ENCODE results near the gene TAS1R2. TPM values are rescaled to one million over a fixed set of nuclear protein-coding genes. Genes with fewer than 3 reads are reported as not detected.

TAS1R2 gene
- total and polyA plus RNA-seq, 2 of the 13 experiments (the other 11 are each of a cell fraction or from before 2014, with no cell fraction given) = not detected

DNA sequence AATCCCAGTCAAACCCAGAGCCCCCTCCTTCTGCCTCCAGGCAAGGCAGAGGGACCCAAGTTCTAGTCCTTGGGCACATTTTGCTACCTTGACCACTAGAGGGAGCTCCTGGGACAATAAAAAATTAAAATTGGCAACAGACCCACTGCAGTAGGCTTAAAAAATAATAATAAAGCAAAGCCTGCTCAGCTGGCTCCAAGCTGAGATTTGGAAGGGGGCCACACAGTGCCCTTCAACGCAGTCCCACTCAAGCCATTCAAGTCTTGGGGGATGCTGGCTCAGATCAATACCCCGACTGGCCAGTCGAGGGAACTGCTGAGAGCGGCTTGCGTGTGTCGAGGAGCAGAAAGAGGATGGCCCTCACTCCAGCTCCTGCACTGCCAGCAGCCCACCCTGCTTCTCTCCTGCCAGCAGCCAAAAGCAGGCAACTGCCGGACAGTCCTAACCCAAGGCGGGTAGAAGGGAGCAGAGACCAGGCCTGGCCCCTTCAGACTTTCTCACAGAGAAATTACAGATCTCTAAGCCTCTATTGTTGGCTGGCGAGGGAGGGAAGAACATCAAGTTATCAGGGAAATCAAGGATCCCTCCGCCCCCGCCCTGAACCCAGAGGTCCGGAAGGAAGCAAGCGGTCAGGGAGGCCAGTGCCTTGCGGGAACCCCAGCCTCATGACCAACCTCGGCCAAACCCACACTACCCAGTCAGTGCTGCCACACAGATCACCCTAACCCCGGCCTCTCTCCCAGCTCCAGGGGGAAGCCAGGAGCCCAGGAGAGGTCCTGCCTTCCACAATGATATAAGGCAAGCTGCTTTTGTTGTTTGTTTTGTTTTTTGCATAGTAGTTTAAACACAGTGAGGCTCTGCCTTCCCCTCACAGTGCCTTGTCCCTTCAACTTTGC is 47.8 kb upstream of the TAS1R2 start:
- DNase-seq (ENCODE audit: low spot score) = peak; percentile 40
- no TSS peak for BruUV-seq (replicated peaks)
- H3K4me1 ChIP-seq (ENCODE audit: insufficient read depth, low read length) = peaks cover 11% of the 10 kb centered on the region
- H3K4me2 ChIP-seq (ENCODE audit: low read depth, low read length) = no peak overlapping the region
- peaks cover 13 to 41% of the 10 kb centered on the region in 2 experiments; a peak in 4 of 5 replicates for H3K36me3 ChIP-seq (replicated peaks in 1 of 2; ENCODE audit: control insufficient read depth in 1 of 2, insufficient read depth in 2 of 2, low read length in 2 of 2)
- no peak overlapping the region for H3K9ac ChIP-seq (ENCODE audit: insufficient read depth, low read depth, low read length)
- no peaks in the 10 kb centered on the region for H3K79me2 ChIP-seq (ENCODE audit: insufficient read depth, low read length)
- peak; percentile 11; the same call in 1 of the 3 replicates for ATAC-seq
- no peak overlapping the region for H3K27ac ChIP-seq (ENCODE audit: extremely low read length, insufficient read depth, low read length)
- peak; percentile 32 for FAIRE-seq
- intact Hi-C loops (cut with micrococcal nuclease; ENCODE audit: unreplicated experiment) = loop anchor here (2.0 kb wide), 1 partner anchor 44 kb away; no protein-coding TSS in a partner anchor
- ChIA-PET POLR2A (no interaction called here), CTCF (ENCODE audit: low intra/inter-chr PET ratio, low total read pairs) (interaction anchor here (0.7 to 2.2 kb wide), 4 partner anchors 23 to 175 kb away, joined by 3 to 14 read pairs (median 3); no protein-coding TSS in a partner anchor)
- in situ Hi-C loops (cut with HindIII; ENCODE audit: extremely low pct_ligation_motif_present, low pct_unique_long_range_greater_than_20kb) = loop anchor here (5.0 kb wide), 1 partner anchor 40 kb away; no protein-coding TSS in a partner anchor
- WGBS (ENCODE audit: low lambda C conversion rate) = 88% methylated on average over 16 of the region's 16 CpGs
- no peaks in the 10 kb centered on the region for H3K9me3 ChIP-seq (ENCODE audit: low read length)
- no peaks in the 10 kb centered on the region for H3K27me3 ChIP-seq (ENCODE audit: control insufficient read depth in 1 of 2, insufficient read depth in 2 of 2, low read length in 2 of 2)
- H3K4me3 ChIP-seq (replicated peaks in 1 of 3; ENCODE audit: insufficient read depth in 1 of 3, low read depth in 2 of 3, low read length in 3 of 3) = no peak overlapping the region
- no peak overlapping the region for H2AFZ ChIP-seq (ENCODE audit: low read length)
- H4K20me1 ChIP-seq (ENCODE audit: insufficient read depth, low read length) = no peaks in the 10 kb centered on the region; the same call in 1 of the 2 replicates
- TF ChIP-seq TAF1 (CRISPR knock-in tag; IDR thresholded peaks at IDR 0.05) = no peak
- TF ChIP-seq, protein P1, sequence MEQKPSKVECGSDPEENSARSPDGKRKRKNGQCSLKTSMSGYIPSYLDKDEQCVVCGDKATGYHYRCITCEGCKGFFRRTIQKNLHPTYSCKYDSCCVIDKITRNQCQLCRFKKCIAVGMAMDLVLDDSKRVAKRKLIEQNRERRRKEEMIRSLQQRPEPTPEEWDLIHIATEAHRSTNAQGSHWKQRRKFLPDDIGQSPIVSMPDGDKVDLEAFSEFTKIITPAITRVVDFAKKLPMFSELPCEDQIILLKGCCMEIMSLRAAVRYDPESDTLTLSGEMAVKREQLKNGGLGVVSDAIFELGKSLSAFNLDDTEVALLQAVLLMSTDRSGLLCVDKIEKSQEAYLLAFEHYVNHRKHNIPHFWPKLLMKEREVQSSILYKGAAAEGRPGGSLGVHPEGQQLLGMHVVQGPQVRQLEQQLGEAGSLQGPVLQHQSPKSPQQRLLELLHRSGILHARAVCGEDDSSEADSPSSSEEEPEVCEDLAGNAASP (CRISPR knock-in tag; IDR thresholded peaks at IDR 0.05; ENCODE audit: borderline replicate concordance) = 0 out of 2 replicates have a peak, but pooled peaks have one; percentile 22
- TF ChIP-seq YY1 (IDR thresholded peaks at IDR 0.05; ENCODE audit: insufficient read depth, insufficient replicate concordance, low read depth, low read length) = peak; percentile 27
- peak; percentile 25; the same call in 1 of the 2 replicates for TF ChIP-seq SMC3 (IDR thresholded peaks at IDR 0.05; ENCODE audit: low read length)
- no peak for TF ChIP-seq POLR2A (IDR thresholded peaks at IDR 0.05; ENCODE audit: insufficient read depth in 1 of 2, low read depth in 2 of 2, low read length in 2 of 2)
- TF ChIP-seq, protein P2, sequence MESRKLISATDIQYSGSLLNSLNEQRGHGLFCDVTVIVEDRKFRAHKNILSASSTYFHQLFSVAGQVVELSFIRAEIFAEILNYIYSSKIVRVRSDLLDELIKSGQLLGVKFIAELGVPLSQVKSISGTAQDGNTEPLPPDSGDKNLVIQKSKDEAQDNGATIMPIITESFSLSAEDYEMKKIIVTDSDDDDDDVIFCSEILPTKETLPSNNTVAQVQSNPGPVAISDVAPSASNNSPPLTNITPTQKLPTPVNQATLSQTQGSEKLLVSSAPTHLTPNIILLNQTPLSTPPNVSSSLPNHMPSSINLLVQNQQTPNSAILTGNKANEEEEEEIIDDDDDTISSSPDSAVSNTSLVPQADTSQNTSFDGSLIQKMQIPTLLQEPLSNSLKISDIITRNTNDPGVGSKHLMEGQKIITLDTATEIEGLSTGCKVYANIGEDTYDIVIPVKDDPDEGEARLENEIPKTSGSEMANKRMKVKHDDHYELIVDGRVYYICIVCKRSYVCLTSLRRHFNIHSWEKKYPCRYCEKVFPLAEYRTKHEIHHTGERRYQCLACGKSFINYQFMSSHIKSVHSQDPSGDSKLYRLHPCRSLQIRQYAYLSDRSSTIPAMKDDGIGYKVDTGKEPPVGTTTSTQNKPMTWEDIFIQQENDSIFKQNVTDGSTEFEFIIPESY (CRISPR knock-in tag; IDR thresholded peaks at IDR 0.05) = 0 out of 2 replicates have a peak, but pooled peaks have one; percentile 15
- TF ChIP-seq, protein P3, sequence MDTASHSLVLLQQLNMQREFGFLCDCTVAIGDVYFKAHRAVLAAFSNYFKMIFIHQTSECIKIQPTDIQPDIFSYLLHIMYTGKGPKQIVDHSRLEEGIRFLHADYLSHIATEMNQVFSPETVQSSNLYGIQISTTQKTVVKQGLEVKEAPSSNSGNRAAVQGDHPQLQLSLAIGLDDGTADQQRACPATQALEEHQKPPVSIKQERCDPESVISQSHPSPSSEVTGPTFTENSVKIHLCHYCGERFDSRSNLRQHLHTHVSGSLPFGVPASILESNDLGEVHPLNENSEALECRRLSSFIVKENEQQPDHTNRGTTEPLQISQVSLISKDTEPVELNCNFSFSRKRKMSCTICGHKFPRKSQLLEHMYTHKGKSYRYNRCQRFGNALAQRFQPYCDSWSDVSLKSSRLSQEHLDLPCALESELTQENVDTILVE (CRISPR knock-in tag; IDR thresholded peaks at IDR 0.05) = 0 out of 2 replicates have a peak, but pooled peaks have one; percentile 26
- TF ChIP-seq RAD21 (CRISPR knock-in tag; IDR thresholded peaks at IDR 0.05) = peak; percentile 67
- TF ChIP-seq ZNF678 (CRISPR knock-in tag; IDR thresholded peaks at IDR 0.05) = no peak
- TF ChIP-seq ZNF232 (CRISPR knock-in tag; IDR thresholded peaks at IDR 0.05; ENCODE audit: borderline replicate concordance) = no peak
- TF ChIP-seq, protein P4, sequence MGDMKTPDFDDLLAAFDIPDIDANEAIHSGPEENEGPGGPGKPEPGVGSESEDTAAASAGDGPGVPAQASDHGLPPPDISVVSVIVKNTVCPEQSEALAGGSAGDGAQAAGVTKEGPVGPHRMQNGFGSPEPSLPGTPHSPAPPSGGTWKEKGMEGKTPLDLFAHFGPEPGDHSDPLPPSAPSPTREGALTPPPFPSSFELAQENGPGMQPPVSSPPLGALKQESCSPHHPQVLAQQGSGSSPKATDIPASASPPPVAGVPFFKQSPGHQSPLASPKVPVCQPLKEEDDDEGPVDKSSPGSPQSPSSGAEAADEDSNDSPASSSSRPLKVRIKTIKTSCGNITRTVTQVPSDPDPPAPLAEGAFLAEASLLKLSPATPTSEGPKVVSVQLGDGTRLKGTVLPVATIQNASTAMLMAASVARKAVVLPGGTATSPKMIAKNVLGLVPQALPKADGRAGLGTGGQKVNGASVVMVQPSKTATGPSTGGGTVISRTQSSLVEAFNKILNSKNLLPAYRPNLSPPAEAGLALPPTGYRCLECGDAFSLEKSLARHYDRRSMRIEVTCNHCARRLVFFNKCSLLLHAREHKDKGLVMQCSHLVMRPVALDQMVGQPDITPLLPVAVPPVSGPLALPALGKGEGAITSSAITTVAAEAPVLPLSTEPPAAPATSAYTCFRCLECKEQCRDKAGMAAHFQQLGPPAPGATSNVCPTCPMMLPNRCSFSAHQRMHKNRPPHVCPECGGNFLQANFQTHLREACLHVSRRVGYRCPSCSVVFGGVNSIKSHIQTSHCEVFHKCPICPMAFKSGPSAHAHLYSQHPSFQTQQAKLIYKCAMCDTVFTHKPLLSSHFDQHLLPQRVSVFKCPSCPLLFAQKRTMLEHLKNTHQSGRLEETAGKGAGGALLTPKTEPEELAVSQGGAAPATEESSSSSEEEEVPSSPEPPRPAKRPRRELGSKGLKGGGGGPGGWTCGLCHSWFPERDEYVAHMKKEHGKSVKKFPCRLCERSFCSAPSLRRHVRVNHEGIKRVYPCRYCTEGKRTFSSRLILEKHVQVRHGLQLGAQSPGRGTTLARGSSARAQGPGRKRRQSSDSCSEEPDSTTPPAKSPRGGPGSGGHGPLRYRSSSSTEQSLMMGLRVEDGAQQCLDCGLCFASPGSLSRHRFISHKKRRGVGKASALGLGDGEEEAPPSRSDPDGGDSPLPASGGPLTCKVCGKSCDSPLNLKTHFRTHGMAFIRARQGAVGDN (CRISPR knock-in tag; IDR thresholded peaks at IDR 0.05) = peak; percentile 30; the same call in 1 of the 2 replicates
- peak; percentile 92; the same call in 1 of the 2 replicates for TF ChIP-seq ZBTB38 (CRISPR knock-in tag; IDR thresholded peaks at IDR 0.05)
- no peak for TF ChIP-seq PHF21A (CRISPR knock-in tag; IDR thresholded peaks at IDR 0.05)

Measured in HepG2 (cell line).